ENCODE measurements around the gene ZNF507. TPM values are rescaled to one million over a fixed set of nuclear protein-coding genes. Genes with fewer than 3 reads are reported as not detected.

ZNF507 gene
- total RNA-seq, 1 experiment from 2014 or later: 26.5 TPM

DNA sequence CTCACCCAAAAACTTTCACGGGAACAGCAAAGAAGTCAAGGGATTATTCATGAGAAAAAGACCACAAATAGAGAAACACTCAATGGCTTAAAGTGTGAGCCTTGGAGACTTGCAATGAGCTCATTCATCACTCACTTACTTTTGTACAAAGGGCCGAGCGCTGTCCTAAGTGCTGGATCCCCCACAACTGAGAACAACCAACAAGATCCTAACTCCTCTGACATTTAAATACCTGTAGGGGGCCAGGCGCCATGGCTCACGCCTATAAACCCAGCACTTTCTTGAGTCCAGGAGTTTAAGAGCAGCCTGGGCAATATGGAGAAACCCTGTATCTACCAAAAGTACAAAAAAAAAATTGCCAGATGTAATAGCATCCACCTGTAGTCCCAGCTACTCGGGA is 29.4 kb upstream of the ZNF507 start:
- Histone ChIP-seq H4K20me1 (ENCODE audit: insufficient read depth) (no peaks in the 10 kb centered on the region), H3K4me1 (replicated peaks; ENCODE audit: insufficient read depth) (no peaks in the 10 kb centered on the region), H3K79me2 (ENCODE audit: low read depth) (no peaks in the 10 kb centered on the region), H3K9me3 (ENCODE audit: insufficient read depth, low read depth) (no peaks in the 10 kb centered on the region), H3K4me3 (no peak overlapping the region), H3K36me3 (ENCODE audit: low read depth) (no peaks in the 10 kb centered on the region), H2AFZ (no peak overlapping the region), H3F3A (ENCODE audit: insufficient read depth, low read depth) (no peaks in the 10 kb centered on the region), H3K27ac (no peak overlapping the region), H3K4me2 (no peak overlapping the region), H3K27me3 (ENCODE audit: insufficient read depth, low read depth) (peaks cover 63% of the 10 kb centered on the region), H3K9me2 (ENCODE audit: insufficient read depth) (no peaks in the 10 kb centered on the region)
- DNase-seq: no peak
- ChIA-PET POLR2A (ENCODE audit: unreplicated experiment) (interaction anchor here (0.6 kb wide), 1 partner anchor 514 kb away, joined by 3 read pairs; no protein-coding TSS in a partner anchor), CTCF (no interaction called here)
- no TSS peak for BruUV-seq (replicated peaks)
- TF ChIP-seq EZH2 (IDR thresholded peaks at IDR 0.05; ENCODE audit: low read depth): no peak
- TF ChIP-seq, protein P1, sequence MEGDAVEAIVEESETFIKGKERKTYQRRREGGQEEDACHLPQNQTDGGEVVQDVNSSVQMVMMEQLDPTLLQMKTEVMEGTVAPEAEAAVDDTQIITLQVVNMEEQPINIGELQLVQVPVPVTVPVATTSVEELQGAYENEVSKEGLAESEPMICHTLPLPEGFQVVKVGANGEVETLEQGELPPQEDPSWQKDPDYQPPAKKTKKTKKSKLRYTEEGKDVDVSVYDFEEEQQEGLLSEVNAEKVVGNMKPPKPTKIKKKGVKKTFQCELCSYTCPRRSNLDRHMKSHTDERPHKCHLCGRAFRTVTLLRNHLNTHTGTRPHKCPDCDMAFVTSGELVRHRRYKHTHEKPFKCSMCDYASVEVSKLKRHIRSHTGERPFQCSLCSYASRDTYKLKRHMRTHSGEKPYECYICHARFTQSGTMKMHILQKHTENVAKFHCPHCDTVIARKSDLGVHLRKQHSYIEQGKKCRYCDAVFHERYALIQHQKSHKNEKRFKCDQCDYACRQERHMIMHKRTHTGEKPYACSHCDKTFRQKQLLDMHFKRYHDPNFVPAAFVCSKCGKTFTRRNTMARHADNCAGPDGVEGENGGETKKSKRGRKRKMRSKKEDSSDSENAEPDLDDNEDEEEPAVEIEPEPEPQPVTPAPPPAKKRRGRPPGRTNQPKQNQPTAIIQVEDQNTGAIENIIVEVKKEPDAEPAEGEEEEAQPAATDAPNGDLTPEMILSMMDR (conservative IDR thresholded peaks at IDR 0.05): no peak
- intact Hi-C loops (cut with micrococcal nuclease; ENCODE audit: unreplicated experiment): no loop called here

DNA sequence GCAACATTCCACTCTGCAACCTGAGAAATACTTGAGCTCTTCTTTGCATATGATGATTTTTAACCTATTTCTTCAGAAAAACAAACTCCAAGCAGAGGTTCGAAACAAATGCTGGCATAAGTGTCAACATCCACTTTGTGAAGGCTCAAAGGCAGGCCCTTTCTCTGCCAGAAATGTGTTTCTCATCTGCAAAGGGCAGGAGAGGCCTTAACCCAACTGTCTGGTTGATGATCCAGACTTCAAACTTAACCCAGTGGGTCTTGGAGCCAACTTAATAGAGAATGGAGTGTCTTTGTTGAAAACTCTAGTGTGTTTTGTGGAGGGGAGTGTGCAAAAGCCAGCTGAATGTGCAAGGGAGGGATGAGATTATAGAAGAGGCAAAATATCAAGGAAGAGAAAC is 28.3 kb upstream of the ZNF507 start:
- ChIA-PET CTCF (no interaction called here), POLR2A (ENCODE audit: unreplicated experiment) (no interaction called here)
- TF ChIP-seq, protein P1 (conservative IDR thresholded peaks at IDR 0.05): no peak
- TF ChIP-seq EZH2 (IDR thresholded peaks at IDR 0.05; ENCODE audit: low read depth): no peak
- Histone ChIP-seq H3F3A (ENCODE audit: insufficient read depth, low read depth) (no peaks in the 10 kb centered on the region), H3K4me2 (no peak overlapping the region), H3K36me3 (ENCODE audit: low read depth) (no peaks in the 10 kb centered on the region), H3K9me2 (ENCODE audit: insufficient read depth) (no peaks in the 10 kb centered on the region), H3K27me3 (ENCODE audit: insufficient read depth, low read depth) (peaks cover 53% of the 10 kb centered on the region), H3K27ac (no peak overlapping the region), H4K20me1 (ENCODE audit: insufficient read depth) (no peaks in the 10 kb centered on the region), H3K9me3 (ENCODE audit: insufficient read depth, low read depth) (no peaks in the 10 kb centered on the region), H3K4me1 (replicated peaks; ENCODE audit: insufficient read depth) (no peaks in the 10 kb centered on the region), H2AFZ (no peak overlapping the region), H3K4me3 (no peak overlapping the region), H3K79me2 (ENCODE audit: low read depth) (no peaks in the 10 kb centered on the region)
- DNase-seq: no peak
- intact Hi-C loops (cut with micrococcal nuclease; ENCODE audit: unreplicated experiment): no loop called here
- BruUV-seq (replicated peaks): no TSS peak

DNA sequence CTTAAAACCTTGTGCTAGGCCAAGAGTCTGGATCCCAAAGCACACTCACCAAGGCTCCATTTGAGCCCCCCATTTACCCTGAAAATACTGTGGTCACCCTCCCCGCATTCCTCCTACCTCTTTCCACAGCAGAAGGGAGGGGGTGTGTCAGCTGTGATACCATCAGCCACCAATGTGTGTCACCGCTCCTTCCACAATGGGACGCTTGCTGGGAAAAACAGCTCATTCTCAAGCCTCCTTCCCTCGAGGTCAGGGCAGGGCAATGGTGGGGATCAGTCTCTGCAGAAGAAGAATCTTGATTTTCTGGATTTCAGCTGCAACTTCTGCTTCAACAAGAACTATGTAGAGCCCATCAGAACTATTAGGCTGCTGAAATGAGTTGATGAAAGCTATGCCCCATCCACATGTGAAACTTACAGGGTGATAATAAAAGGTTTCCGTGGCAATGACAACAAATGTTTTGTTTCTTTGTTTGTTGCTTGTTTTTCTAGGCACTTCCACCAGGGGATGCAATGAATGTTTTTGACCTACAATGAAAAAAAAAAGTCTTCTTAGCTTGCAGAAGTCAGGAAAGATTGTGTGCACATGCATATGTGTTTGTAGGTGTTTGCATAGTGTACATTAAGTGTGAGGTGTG is 26.4 kb upstream of the ZNF507 start:
- Histone ChIP-seq H3K9me3 (ENCODE audit: insufficient read depth, low read depth) (no peaks in the 10 kb centered on the region), H3K9me2 (ENCODE audit: insufficient read depth) (no peaks in the 10 kb centered on the region), H3K4me1 (replicated peaks; ENCODE audit: insufficient read depth) (no peaks in the 10 kb centered on the region), H3F3A (ENCODE audit: insufficient read depth, low read depth) (no peaks in the 10 kb centered on the region), H3K27me3 (ENCODE audit: insufficient read depth, low read depth) (peaks cover 36% of the 10 kb centered on the region), H3K27ac (no peak overlapping the region), H2AFZ (no peak overlapping the region), H4K20me1 (ENCODE audit: insufficient read depth) (no peaks in the 10 kb centered on the region), H3K4me2 (no peak overlapping the region), H3K36me3 (ENCODE audit: low read depth) (no peaks in the 10 kb centered on the region), H3K79me2 (ENCODE audit: low read depth) (no peaks in the 10 kb centered on the region), H3K4me3 (no peak overlapping the region)
- no peak for TF ChIP-seq EZH2 (IDR thresholded peaks at IDR 0.05; ENCODE audit: low read depth)
- TF ChIP-seq, protein P1 (conservative IDR thresholded peaks at IDR 0.05): peak; percentile 42; the same call in 1 of the 2 replicates
- CTCF ChIA-PET: interaction anchor here (0.7 to 1.0 kb wide), 2 partner anchors 55 to 251 kb away, joined by 4 to 16 read pairs; no protein-coding TSS in a partner anchor
- POLR2A ChIA-PET (ENCODE audit: unreplicated experiment): interaction anchor here (0.6 kb wide), 1 partner anchor 250 kb away, joined by 5 read pairs; no protein-coding TSS in a partner anchor
- peak in 1 of 2 experiments; percentile 54 for DNase-seq
- intact Hi-C loops (cut with micrococcal nuclease; ENCODE audit: unreplicated experiment): no loop called here
- no TSS peak for BruUV-seq (replicated peaks)
